Esophagus muscularis mucosa (tissue), 4 donors: ENCODE results near the gene RYR2. TPM values are rescaled to one million over a fixed set of nuclear protein-coding genes. Genes with fewer than 3 reads are reported as not detected.

ENCODE experiments used
- DNase-seq: peaks from one replicate; pipeline ENCODE4 v3.0.0-alpha.2; 2017; ENCODE audit errors: extremely low spot score
- H3K27ac ChIP-seq, 4 donors: fragments of 200-600 bp; sonication (generic); replicated peaks in 1 of 4; 1 replicate in 3 of 4; 2 replicates in 1 of 4; pipeline ENCODE4 v1.5.1; 2016 to 2019; ENCODE audit warnings: mild to moderate bottlenecking in 1 of 4
- H3K27me3 ChIP-seq, 4 donors: fragments of 200-600 bp; sonication (generic); one replicate each; pipeline versions ENCODE4 v1.5.1 to v1.6.0; 2016 to 2019
- H3K36me3 ChIP-seq, 4 donors: fragments of 200-600 bp; sonication (generic); one replicate each; pipeline ENCODE4 v1.5.1; 2016 to 2019
- H3K4me1 ChIP-seq, 4 donors: fragments of 200-600 bp; sonication (generic); one replicate each; pipeline ENCODE4 v1.5.1; 2016 to 2019
- H3K4me3 ChIP-seq, 4 donors: fragments of 200-600 bp; sonication (generic); 1 replicate in 2 of 4; 2 replicates in 2 of 4; pipeline ENCODE4 v1.5.1; 2016 to 2019; ENCODE audit warnings: mild to moderate bottlenecking in 4 of 4, moderate library complexity in 1 of 4
- H3K9me3 ChIP-seq, 4 donors: fragments of 200-600 bp; sonication (generic); 1 replicate in 3 of 4; 2 replicates in 1 of 4; pipeline ENCODE4 v1.5.1; 2016 to 2019
- CTCF ChIP-seq, 3 experiments: fragments of 200-600 bp in 2 of 3; fragments of 450-650 bp in 1 of 3; sonication (generic) in 2 of 3; IDR thresholded peaks; one replicate each; pipeline ENCODE4 v1.5.1; 2017 to 2019; ENCODE audit warnings: antibody characterized with exemption in 3 of 3, mild to moderate bottlenecking in 2 of 3, moderate library complexity in 1 of 3
- EP300 ChIP-seq: sonication (generic); formaldehyde crosslinking; IDR thresholded peaks from one replicate; pipeline ENCODE4 v1.6.1; 2017; ENCODE audit warnings: antibody characterized with exemption
- POLR2A ChIP-seq: fragments of 450-650 bp; IDR thresholded peaks from one replicate; pipeline ENCODE4 v1.6.1; 2017; ENCODE audit warnings: antibody characterized with exemption, moderate library complexity, mild to moderate bottlenecking, low read depth
- POLR2AphosphoS5 ChIP-seq, 2 donors: sonication (generic); formaldehyde crosslinking; IDR thresholded peaks; one replicate each; pipeline ENCODE4 v1.6.1; 2017; ENCODE audit warnings: antibody characterized with exemption in 2 of 2
- WGBS: methylation state at CpG from one replicate; pipeline ENCODE4 v1.1.5; 2018; 5-methylcytosine and 5-hydroxymethylcytosine counted together
- intact Hi-C: fragments of 100-400 bp; cut with DNase I; formaldehyde crosslinking; loops from one replicate; pipeline ENCODE4 v1.15.1; 2023
- total RNA-seq, 4 donors: library from RNA; depleted of rRNA; stranded (reverse); fragments of >200 nt; gene quantifications; one replicate each; pipeline versions ENCODE4 v1.1.0 to v1.2.1, GENCODE V29; 2016

RYR2 gene
- total RNA-seq, 4 donors from 2014 or later, result 29.8 to 56.3 (median 38.9) TPM

GRCh38 chr1:237205400-237206064 is 163.5 kb downstream of the RYR2 start:
- no peak for DNase-seq
- H3K27ac ChIP-seq, result no peak overlapping the region
- TF ChIP-seq POLR2AphosphoS5 (IDR thresholded peaks at IDR 0.05) (no peak), POLR2A (no peak), CTCF (IDR thresholded peaks at IDR 0.05) (no peak), EP300 (no peak)
- intact Hi-C loops, result no loop called here
- H3K27me3 ChIP-seq, result no peaks in the 10 kb centered on the region
- peaks cover 2 to 15% (median 10%) of the 10 kb centered on the region in 4 donors for H3K4me1 ChIP-seq
- WGBS, result 75% methylated on average over 14 of the region's 14 CpGs
- no peak overlapping the region for H3K4me3 ChIP-seq
- no peaks in the 10 kb centered on the region for H3K36me3 ChIP-seq
- H3K9me3 ChIP-seq, result no peaks in the 10 kb centered on the region

GRCh38 chr1:237206065-237206414 is 164.1 kb downstream of the RYR2 start:
- H3K27me3 ChIP-seq, result no peaks in the 10 kb centered on the region
- intact Hi-C loops, result no loop called here
- 90% methylated on average over 6 of the region's 6 CpGs for WGBS
- H3K4me1 ChIP-seq, result peaks cover 7 to 18% (median 13%) of the 10 kb centered on the region in 4 donors
- no peak overlapping the region for H3K4me3 ChIP-seq
- H3K9me3 ChIP-seq, result no peaks in the 10 kb centered on the region
- no peaks in the 10 kb centered on the region for H3K36me3 ChIP-seq
- DNase-seq, result no peak
- TF ChIP-seq POLR2A, result no peak
- TF ChIP-seq CTCF (IDR thresholded peaks at IDR 0.05), result no peak
- no peak for TF ChIP-seq POLR2AphosphoS5 (IDR thresholded peaks at IDR 0.05)
- TF ChIP-seq EP300, result no peak
- no peak overlapping the region for H3K27ac ChIP-seq

GRCh38 chr1:237211031-237211430 is 169.0 kb downstream of the RYR2 start:
- Histone ChIP-seq H3K4me1 (peaks cover 2 to 16% (median 13%) of the 10 kb centered on the region in 4 donors), H3K36me3 (no peaks in the 10 kb centered on the region), H3K27ac (no peak overlapping the region), H3K27me3 (no peaks in the 10 kb centered on the region), H3K9me3 (no peaks in the 10 kb centered on the region), H3K4me3 (no peak overlapping the region)
- DNase-seq, result no peak
- TF ChIP-seq CTCF (IDR thresholded peaks at IDR 0.05) (no peak), EP300 (no peak), POLR2A (no peak), POLR2AphosphoS5 (IDR thresholded peaks at IDR 0.05) (no peak)
- intact Hi-C loops, result no loop called here
- 66% methylated on average over 5 of the region's 5 CpGs for WGBS

GRCh38 chr1:237211540-237211939 is 169.6 kb downstream of the RYR2 start:
- Histone ChIP-seq H3K4me3 (no peak overlapping the region), H3K4me1 (peaks cover 0 to 16% (median 13%) of the 10 kb centered on the region in 4 donors), H3K27me3 (no peaks in the 10 kb centered on the region), H3K36me3 (no peaks in the 10 kb centered on the region), H3K9me3 (no peaks in the 10 kb centered on the region), H3K27ac (no peak overlapping the region)
- WGBS, result 25% methylated on average over 2 of the region's 2 CpGs
- no peak for DNase-seq
- intact Hi-C loops, result no loop called here
- TF ChIP-seq POLR2AphosphoS5 (IDR thresholded peaks at IDR 0.05), result no peak
- no peak for TF ChIP-seq CTCF (IDR thresholded peaks at IDR 0.05)
- no peak for TF ChIP-seq EP300
